Activated CD4-positive, alpha-beta T cell treated with anti-CD3 and anti-CD28 coated beads for 4 hours (primary cell): ENCODE measurements around the gene CEMP1.
A peak's percentile ranks its signal among the peaks of the same experiment; 100 is the strongest.
"Not testable (repeated sequence)": the region's sequence is repeated elsewhere in the genome, so short reads cannot be mapped to it uniquely, and the experiment has no call there.

Source experiments
- DNase-seq, 2 donors: peaks; one replicate each; pipeline ENCODE4 v3.0.0-alpha.2; 2020

CEMP1 gene, protein sequence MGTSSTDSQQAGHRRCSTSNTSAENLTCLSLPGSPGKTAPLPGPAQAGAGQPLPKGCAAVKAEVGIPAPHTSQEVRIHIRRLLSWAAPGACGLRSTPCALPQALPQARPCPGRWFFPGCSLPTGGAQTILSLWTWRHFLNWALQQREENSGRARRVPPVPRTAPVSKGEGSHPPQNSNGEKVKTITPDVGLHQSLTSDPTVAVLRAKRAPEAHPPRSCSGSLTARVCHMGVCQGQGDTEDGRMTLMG

DNA sequence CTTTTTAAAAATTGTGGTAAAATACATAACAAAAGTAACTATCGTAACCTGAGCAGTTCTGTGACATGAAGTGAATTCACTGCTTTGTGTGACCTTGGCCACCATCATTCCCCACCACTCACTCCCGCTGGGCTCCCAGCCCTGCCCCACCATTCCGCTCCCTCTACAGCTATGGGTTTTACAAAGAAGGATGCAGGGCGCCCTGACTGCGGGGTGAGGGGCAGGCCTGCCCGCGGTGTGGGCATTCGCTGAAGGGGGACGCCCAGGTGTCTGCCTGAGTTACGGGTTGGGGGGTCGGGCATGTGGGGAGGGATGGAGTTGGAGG lies at the start of gene CEMP1:
Gene CEMP1, minus strand, starts transcription at position 38 of the 325 bp plus-strand sequence. CDS start 335 bp downstream, outside the sequence.
- no peak for DNase-seq

GRCh38 chr16:2580818-2581217 lies 49.6 kb upstream of the CEMP1 start:
- DNase-seq = not testable (repeated sequence)

- not testable (repeated sequence) for DNase-seq
These were observed 48.9 kb upstream of the CEMP1 start for GRCh38 chr16:2580143-2580542.

- DNase-seq = not testable (repeated sequence)
These were observed 47.7 kb upstream of the CEMP1 start for GRCh38 chr16:2578905-2579304.

DNA sequence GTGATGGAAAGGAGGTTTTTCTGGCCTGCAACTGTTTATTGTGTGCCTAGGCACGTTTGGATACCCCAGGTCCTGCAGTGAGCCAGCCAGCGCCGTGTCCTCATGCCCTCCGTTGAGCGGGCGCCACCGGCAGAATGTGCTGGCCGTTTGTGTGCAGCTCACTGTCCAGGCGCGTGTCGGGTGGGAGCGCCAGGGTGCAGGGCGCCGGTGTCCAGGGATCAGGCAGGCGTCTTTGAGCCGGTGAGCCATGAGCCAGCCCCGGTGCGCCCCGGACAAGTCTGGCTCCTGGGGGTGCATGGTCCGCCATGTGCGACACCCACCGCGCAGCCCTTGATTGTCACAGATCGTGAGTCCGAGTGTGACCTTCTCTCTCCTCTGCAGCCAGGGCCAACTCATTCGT lies 45.8 kb upstream of the CEMP1 start:
- not testable (repeated sequence) for DNase-seq

- not testable (repeated sequence) for DNase-seq
These were observed 44.6 kb upstream of the CEMP1 start for GRCh38 chr16:2575839-2576238.

GRCh38 chr16:2572704-2573103 lies 41.5 kb upstream of the CEMP1 start:
- DNase-seq = not testable (repeated sequence)

- DNase-seq = not testable (repeated sequence)
These were observed 37.4 kb upstream of the CEMP1 start for GRCh38 chr16:2568573-2568972.

DNA sequence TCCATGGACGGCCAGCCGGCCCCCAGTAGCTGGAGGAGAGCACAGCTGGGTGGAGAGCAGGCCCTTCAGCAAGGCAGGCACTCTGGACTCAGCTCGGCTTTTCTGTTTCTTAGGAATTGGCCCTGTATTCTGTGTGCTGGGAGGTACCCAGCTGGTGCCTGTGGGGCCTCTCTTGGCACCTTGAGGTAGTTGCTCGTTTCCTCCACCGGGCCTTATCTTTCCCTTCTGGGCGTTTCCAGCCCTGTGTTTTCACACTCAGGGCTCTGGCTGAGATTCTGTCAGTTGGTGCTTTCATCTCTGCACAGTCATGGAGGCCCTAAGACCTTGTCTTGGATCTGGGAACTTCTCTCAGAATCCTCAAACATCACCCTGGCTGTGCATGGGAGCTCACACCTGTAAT lies 36.3 kb upstream of the CEMP1 start:
- DNase-seq = not testable (repeated sequence)

- peak; percentile 46 to 58 for DNase-seq
These were observed 29.6 kb upstream of the CEMP1 start for GRCh38 chr16:2560798-2561133.

DNA sequence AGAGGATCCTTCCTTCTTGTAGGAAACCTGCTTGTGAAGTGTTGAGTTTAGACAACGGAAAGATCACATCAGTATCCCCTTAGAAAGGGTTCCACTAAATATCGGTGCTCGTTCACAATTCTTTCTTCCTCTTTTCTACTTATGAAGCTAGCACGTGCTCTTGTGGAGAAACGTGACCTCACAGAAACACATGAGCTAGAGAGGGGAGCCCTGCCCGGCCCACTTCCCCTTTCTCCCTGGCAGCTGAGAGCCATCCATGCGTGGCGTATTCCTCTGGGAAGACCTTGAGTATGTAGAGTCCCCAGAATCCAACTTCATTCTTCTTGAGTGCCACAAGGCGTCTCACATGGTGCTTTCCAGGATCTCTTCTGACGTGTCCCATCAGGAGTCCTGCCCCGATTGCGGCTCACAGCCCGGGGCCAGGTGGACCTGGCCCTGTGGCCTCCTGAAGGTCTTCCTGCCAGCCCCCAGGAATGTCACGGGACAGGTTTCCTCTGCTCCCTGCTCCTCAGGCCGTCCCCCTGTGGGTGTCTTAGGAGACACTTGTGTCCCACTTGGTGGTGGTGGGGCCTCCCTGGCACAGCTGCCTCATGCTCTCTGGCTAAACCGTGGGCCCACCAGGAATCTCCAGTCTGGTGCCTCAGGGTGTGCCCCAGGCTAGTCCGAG lies 29.1 kb upstream of the CEMP1 start:
- not testable (repeated sequence) for DNase-seq

- DNase-seq = not testable (repeated sequence)
These were observed 25.9 kb upstream of the CEMP1 start for GRCh38 chr16:2557150-2557549.

GRCh38 chr16:2554709-2555425 lies 23.7 kb upstream of the CEMP1 start:
- not testable (repeated sequence) for DNase-seq

DNA sequence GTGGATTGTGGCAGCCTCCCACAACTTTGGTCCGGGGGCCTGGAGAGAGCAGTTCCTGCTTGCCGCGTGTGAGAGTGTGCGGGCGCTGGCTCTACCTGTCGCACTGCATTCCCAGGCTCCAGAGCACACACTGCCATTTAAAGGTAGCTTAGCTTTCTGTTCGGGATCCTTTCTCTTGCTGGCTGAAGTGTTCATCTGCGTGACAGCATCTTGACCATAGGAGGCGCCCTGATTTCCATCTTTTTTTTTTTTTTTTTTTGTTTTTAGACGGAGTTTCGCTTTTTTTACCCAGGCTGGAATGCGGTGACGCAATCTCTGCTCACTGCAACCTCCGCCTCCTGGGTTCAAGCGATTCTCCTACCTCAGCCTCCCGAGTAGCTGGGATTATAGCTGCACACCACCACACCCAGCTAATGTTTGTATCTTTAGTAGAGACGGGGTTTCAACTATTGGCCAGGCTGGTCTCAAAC lies 20.2 kb upstream of the CEMP1 start:
- peak in 1 of 2 donors; percentile 0 for DNase-seq

- DNase-seq = not testable (repeated sequence)
These were observed 19.2 kb upstream of the CEMP1 start for GRCh38 chr16:2550283-2550878.

- DNase-seq = not testable (repeated sequence)
These were observed 12.6 kb upstream of the CEMP1 start for GRCh38 chr16:2543771-2544170.

DNA sequence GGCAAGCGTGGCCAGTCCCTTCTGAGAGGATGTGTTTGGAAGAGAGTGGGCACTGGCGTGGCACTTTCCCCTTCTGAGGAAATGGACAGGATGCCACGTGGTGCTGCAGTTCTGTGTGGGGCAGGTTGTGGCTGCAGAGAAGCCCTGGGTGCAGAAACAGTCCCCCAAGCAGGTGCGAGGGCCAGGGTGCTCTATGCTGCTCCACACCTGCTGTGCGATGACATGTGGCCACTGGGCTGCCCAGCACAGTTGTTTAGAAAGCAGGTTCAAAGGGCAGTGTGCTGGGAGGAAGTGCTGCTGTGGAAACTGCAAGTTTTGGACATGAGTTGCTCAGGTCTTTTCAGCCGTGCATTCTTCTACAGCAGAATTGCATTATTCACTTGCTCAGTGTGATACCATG lies 10.2 kb upstream of the CEMP1 start:
- not testable (repeated sequence) for DNase-seq

DNA sequence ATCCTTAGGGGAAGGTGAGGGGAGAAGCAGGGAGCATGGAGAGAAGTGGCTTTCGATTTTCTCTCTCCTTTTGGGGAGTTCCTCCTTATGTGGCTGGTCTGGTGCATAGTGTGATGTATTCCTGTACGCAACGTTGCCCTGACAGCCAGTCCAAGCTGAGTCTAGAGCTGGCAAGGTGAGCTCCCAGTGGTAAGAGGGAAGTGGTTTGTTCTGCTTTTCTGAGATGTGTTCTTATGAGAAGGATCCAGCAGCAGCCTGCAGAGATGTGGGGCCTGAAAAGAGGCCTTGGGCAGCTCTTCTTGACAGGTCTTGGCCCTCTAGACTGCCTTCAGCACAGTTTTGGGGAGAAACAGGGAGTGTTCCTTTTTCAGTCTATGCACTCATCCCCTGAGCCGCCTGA lies 9.7 kb upstream of the CEMP1 start:
- DNase-seq = not testable (repeated sequence)

DNA sequence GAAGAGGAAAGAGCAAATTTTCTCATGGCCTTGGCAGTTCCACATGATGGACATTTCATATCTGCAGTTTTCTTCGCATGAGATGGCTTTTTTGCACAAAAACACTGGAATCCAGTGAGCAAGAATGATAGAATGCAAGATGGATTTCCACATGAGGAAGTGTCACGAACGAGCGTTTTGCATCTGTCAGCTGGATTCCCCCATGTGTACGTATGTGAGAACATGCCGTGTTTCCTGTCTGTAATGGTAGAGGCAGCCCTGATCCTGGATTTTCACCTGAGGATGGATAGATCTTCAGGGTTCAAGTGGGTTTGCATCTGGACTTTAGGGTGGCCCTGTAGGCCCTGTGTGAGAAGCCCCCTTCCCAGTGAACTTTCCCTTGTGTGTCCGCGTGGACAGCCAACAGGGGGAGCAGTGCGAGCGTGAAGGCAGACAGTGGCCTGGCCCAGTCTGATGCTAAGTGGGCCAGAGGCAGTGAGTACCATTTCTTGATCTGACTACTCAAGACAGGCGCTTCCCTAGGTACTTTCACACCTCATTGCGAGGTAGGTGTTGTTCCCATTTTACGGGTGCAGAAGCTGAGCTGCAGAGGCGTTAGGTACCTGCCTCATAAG lies 8.7 kb upstream of the CEMP1 start:
- not testable (repeated sequence) for DNase-seq

GRCh38 chr16:2539192-2539844 lies 8.1 kb upstream of the CEMP1 start:
- DNase-seq = not testable (repeated sequence)

GRCh38 chr16:2537451-2538379 lies 6.5 kb upstream of the CEMP1 start, which contains the start of gene PDPK1:
Gene PDPK1 (plus strand): TSS chr16:2538021. CDS start chr16:2538113, 92 bp downstream.
- DNase-seq = peak; percentile 89 to 94
